Neural cell (in vitro differentiated cells): ENCODE results near the gene DLG5. TPM values are rescaled to one million over a fixed set of nuclear protein-coding genes. Genes with fewer than 3 reads are reported as not detected.

Experiments
- H2AFZ ChIP-seq: fragments of 200-600, 300-800 bp; sonication (generic), shearing (Covaris generic); 2 replicates; pipeline ENCODE4 v1.6.0; 2014; ENCODE audit warnings: low read depth, mild to moderate bottlenecking, antibody characterized with exemption, low read length, moderate library complexity
- H3F3A ChIP-seq: fragments of 200-600 bp; shearing (Covaris generic); 2 replicates; pipeline ENCODE4 v1.6.1; 2016; ENCODE audit warnings: mild to moderate bottlenecking, moderate library complexity, mixed read lengths, antibody characterized with exemption, low read length; ENCODE audit not compliant: insufficient read depth, poor library complexity, severe bottlenecking
- H3K27ac ChIP-seq: fragments of 200-600, 300-800 bp; sonication (generic), shearing (Covaris generic); 2 replicates; pipeline ENCODE4 v1.5.1; 2014; ENCODE audit warnings: mild to moderate bottlenecking, low read length, moderate library complexity
- H3K27me3 ChIP-seq: fragments of 300-800, 200-600 bp; sonication (generic), shearing (Covaris generic); 2 replicates; pipeline ENCODE4 v1.6.0; 2014; ENCODE audit warnings: mild to moderate bottlenecking, low read depth, low read length, moderate library complexity; ENCODE audit not compliant: insufficient read depth
- H3K36me3 ChIP-seq: fragments of 300-800, 200-600 bp; sonication (generic), shearing (Covaris generic); 2 replicates; pipeline ENCODE4 v1.5.1; 2014; ENCODE audit warnings: mild to moderate bottlenecking, antibody characterized with exemption, low read length, moderate library complexity; ENCODE audit not compliant: insufficient read depth
- H3K4me2 ChIP-seq: fragments of 300-800, 200-600 bp; sonication (generic), shearing (Covaris generic); 2 replicates; pipeline ENCODE4 v1.6.0; 2014; ENCODE audit warnings: mild to moderate bottlenecking, low read length
- H3K4me3 ChIP-seq: fragments of 300-800, 200-600 bp; sonication (generic), shearing (Covaris generic); 2 replicates; pipeline ENCODE4 v1.5.1; 2014; ENCODE audit warnings: mild to moderate bottlenecking, low read length, moderate library complexity
- H3K79me2 ChIP-seq: fragments of 200-600 bp; shearing (Covaris generic); replicated peaks from 2 replicates; pipeline ENCODE4 v1.6.0; 2014; ENCODE audit warnings: mild to moderate bottlenecking, low read length, moderate library complexity; ENCODE audit not compliant: insufficient read depth
- H3K9ac ChIP-seq: fragments of 300-800, 200-600 bp; sonication (generic), shearing (Covaris generic); 2 replicates; pipeline ENCODE4 v1.6.1; 2016; ENCODE audit warnings: mild to moderate bottlenecking, low read length, mixed read lengths
- H3K9me2 ChIP-seq: fragments of 200-600 bp; shearing (Covaris generic); 2 replicates; pipeline ENCODE4 v1.6.1; 2016; ENCODE audit warnings: mild to moderate bottlenecking, low read length, mixed read lengths; ENCODE audit not compliant: insufficient read depth
- H3K9me3 ChIP-seq: fragments of 200-600, 300-800 bp; sonication (generic), shearing (Covaris generic); 2 replicates; pipeline ENCODE4 v1.6.1; 2016; ENCODE audit warnings: mild to moderate bottlenecking, mixed run types, low read length, moderate library complexity, mixed read lengths
- H4K20me1 ChIP-seq: fragments of 200-600 bp; shearing (Covaris generic); 2 replicates; pipeline ENCODE4 v1.6.1; 2016; ENCODE audit warnings: mild to moderate bottlenecking, mixed run types; ENCODE audit not compliant: insufficient read depth
- CTCF ChIP-seq: fragments of 450-650 bp; IDR thresholded peaks from 2 replicates; pipeline ENCODE4 v1.5.1; 2014; ENCODE audit warnings: antibody characterized with exemption, mild to moderate bottlenecking, moderate library complexity; ENCODE audit not compliant: poor library complexity, severe bottlenecking
- EP300 ChIP-seq: fragments of 450-650 bp; conservative IDR thresholded peaks from 2 replicates; pipeline ENCODE4 v1.6.1; 2014; ENCODE audit warnings: antibody characterized with exemption, mild to moderate bottlenecking, moderate library complexity; ENCODE audit not compliant: poor library complexity, severe bottlenecking
- EZH2 ChIP-seq: fragments of 200-600, 300-800 bp; shearing (Covaris generic), sonication (generic); IDR thresholded peaks from 2 replicates; pipeline ENCODE4 v1.6.1; 2014; ENCODE audit warnings: antibody characterized with exemption, low read length, borderline replicate concordance, mild to moderate bottlenecking; ENCODE audit not compliant: insufficient read depth, poor library complexity, severe bottlenecking
- MXI1 ChIP-seq: fragments of 450-650 bp; conservative IDR thresholded peaks from 2 replicates; pipeline ENCODE4 v1.6.1; 2014; ENCODE audit warnings: antibody characterized with exemption, mild to moderate bottlenecking; ENCODE audit not compliant: poor library complexity, severe bottlenecking
- POLR2AphosphoS5 ChIP-seq: IDR thresholded peaks from 2 replicates; pipeline ENCODE4 v1.6.1; 2012
- RAD21 ChIP-seq: fragments of 450-650 bp; conservative IDR thresholded peaks from 2 replicates; pipeline ENCODE4 v1.6.1; 2014; ENCODE audit warnings: antibody characterized with exemption, mild to moderate bottlenecking, moderate library complexity
- REST ChIP-seq: IDR thresholded peaks from 2 replicates; pipeline ENCODE4 v1.6.1; 2012; ENCODE audit warnings: borderline replicate concordance
- SMC3 ChIP-seq: fragments of 450-650 bp; conservative IDR thresholded peaks from 2 replicates; pipeline ENCODE4 v1.6.1; 2014; ENCODE audit warnings: antibody characterized with exemption, mild to moderate bottlenecking, moderate library complexity; ENCODE audit not compliant: poor library complexity
- TAF1 ChIP-seq: IDR thresholded peaks from 2 replicates; pipeline ENCODE4 v1.6.1; 2012; ENCODE audit warnings: low read depth
- polyA plus RNA-seq: library from polyadenylated mRNA; depleted of rRNA; stranded (reverse); fragments of >200 nt; gene quantifications from 2 replicates; pipeline ENCODE4 v1.2.3, GENCODE V29; 2014

The DLG5 gene
- polyA plus RNA-seq, 1 donor from 2014 or later, result 72.9 TPM

- no peaks in the 10 kb centered on the region for H3K9me3 ChIP-seq
- no peaks in the 10 kb centered on the region for H3K27me3 ChIP-seq
- no peak overlapping the region for H3K27ac ChIP-seq
- no peaks in the 10 kb centered on the region for H3K79me2 ChIP-seq
- no peaks in the 10 kb centered on the region for H4K20me1 ChIP-seq
- no peak for TF ChIP-seq CTCF
- H3K9ac ChIP-seq, result no peak overlapping the region
- no peaks in the 10 kb centered on the region for H3K9me2 ChIP-seq
- no peak overlapping the region for H3K4me2 ChIP-seq
- H3K36me3 ChIP-seq, result no peaks in the 10 kb centered on the region
- no peak overlapping the region for H3K4me3 ChIP-seq
- H3F3A ChIP-seq, result no peaks in the 10 kb centered on the region
- no peak overlapping the region for H2AFZ ChIP-seq
Observed at GRCh38 chr10:77959384-77959783, 32.8 kb upstream of the DLG5 start.

DNA sequence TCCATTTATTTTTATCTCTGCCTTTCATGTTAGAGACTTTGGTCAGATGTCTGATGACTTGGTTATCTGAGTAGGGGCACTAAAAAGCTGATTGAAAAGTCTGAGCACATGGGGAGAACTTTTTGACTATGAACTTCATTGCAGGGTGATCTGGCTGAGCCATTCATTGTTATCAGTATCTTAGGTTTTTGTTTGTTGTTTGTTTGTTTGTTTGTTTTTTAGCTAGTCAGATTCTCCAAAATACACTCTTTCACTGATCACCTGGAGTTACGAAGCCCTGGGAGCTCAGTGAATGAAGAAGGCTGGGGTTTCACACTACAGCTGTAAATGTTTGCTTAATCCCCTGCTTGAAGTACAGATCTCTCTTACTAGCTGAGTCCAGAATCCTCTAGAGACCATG, 28.6 kb upstream of the DLG5 start:
- no peak overlapping the region for H3K9ac ChIP-seq
- no peaks in the 10 kb centered on the region for H3K79me2 ChIP-seq
- H3F3A ChIP-seq, result no peaks in the 10 kb centered on the region
- no peaks in the 10 kb centered on the region for H3K27me3 ChIP-seq
- H4K20me1 ChIP-seq, result no peaks in the 10 kb centered on the region
- H3K36me3 ChIP-seq, result no peaks in the 10 kb centered on the region
- no peaks in the 10 kb centered on the region for H3K9me2 ChIP-seq
- no peaks in the 10 kb centered on the region for H3K9me3 ChIP-seq
- no peak overlapping the region for H3K4me3 ChIP-seq
- H3K27ac ChIP-seq, result no peak overlapping the region
- no peak for TF ChIP-seq RAD21
- no peak for TF ChIP-seq TAF1
- TF ChIP-seq EP300, result no peak
- no peak for TF ChIP-seq SMC3
- no peak for TF ChIP-seq REST
- no peak for TF ChIP-seq POLR2AphosphoS5
- no peak for TF ChIP-seq MXI1
- TF ChIP-seq CTCF, result no peak
- no peak for TF ChIP-seq EZH2
- H2AFZ ChIP-seq, result no peak overlapping the region
- no peak overlapping the region for H3K4me2 ChIP-seq
